Measurements from ENCODE around the gene BACH1. TPM values are rescaled to one million over a fixed set of nuclear protein-coding genes. Genes with fewer than 3 reads are reported as not detected.
"Not testable (repeated sequence)": the region's sequence is repeated elsewhere in the genome, so short reads cannot be mapped to it uniquely, and the experiment has no call there.

BACH1 gene
- 10 to 100 TPM; 26.9 to 86.0 TPM for total RNA-seq

- ATAC-seq (replicated peaks) = peak; percentile 71
- peaks cover 30% of the 10 kb centered on the region for H3K36me3 Mint-ChIP-seq (ENCODE audit: low read depth)
- peak within 1 kb of the TSS; percentile 95 for H3K27ac Mint-ChIP-seq
- no peaks in the 10 kb centered on the region for H3K27me3 Mint-ChIP-seq
- peaks cover 43% of the 10 kb centered on the region for H3K4me1 Mint-ChIP-seq
- peak within 1 kb of the TSS; percentile 89 for H3K4me3 Mint-ChIP-seq
- peaks cover 6% of the 10 kb centered on the region for H3K9me3 Mint-ChIP-seq
Measured at GRCh38 chr21:29298348-29299045, at the start of gene BACH1. Gene BACH1, plus strand, starts transcription at chr21:29298922. Its CDS starts 22,359 bp downstream, at chr21:29321281.

- H3K27me3 Mint-ChIP-seq = peaks cover 23% of the 10 kb centered on the region
- not testable (repeated sequence) for H3K9me3 Mint-ChIP-seq; H3K36me3 Mint-ChIP-seq (ENCODE audit: low read depth); H3K4me1 Mint-ChIP-seq; ATAC-seq (replicated peaks); H3K4me3 Mint-ChIP-seq; H3K27ac Mint-ChIP-seq
Measured at GRCh38 chr21:29249289-29249688, 49.4 kb upstream of the BACH1 start.

DNA sequence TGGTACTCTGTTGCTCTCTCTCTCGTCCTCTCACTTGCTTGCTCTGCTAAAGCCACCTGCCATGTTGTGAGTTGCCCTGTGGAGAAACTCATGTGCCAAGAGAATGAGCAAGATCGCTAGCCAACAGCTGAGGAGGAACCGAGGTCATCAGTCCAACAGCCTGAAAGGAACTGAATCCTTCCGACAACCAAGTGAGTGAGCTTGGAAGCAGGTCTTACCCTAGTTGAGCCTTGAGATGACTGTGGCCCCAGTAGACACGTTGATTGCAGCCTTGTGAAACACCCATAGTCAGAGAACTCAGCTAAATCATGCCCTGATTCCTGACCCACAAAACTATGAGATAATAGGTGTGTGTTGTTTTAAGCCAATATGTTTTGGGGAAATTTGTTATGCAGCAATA is 48.1 kb upstream of the BACH1 start:
- H3K9me3 Mint-ChIP-seq = peaks cover 7% of the 10 kb centered on the region
- no peaks in the 10 kb centered on the region for H3K36me3 Mint-ChIP-seq (ENCODE audit: low read depth)
- H3K27me3 Mint-ChIP-seq = peaks cover 23% of the 10 kb centered on the region
- H3K4me3 Mint-ChIP-seq = no peak overlapping the region
- no peak for ATAC-seq (replicated peaks)
- no peak overlapping the region for H3K27ac Mint-ChIP-seq
- peaks cover under 1% of the 10 kb centered on the region for H3K4me1 Mint-ChIP-seq

DNA sequence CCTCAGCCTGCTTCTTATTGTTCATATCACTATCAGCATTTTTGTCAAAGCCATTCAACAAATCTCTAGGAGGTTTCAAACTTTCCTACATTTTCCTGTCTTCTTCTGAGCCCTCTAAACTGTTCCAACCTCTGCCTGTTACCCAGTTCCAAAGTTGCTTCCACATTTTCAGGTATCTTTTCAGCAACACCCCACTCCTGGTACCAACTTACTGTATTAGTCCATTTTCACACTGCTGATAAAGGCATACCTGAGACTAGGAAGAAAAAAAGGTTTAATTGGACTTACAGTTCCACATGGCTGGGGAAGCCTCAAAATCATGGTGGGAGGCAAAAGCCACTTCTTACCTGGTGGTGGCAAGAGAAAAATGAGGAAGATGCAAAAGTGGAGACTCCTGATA is 44.9 kb upstream of the BACH1 start:
- peaks cover 20% of the 10 kb centered on the region for H3K27me3 Mint-ChIP-seq
- not testable (repeated sequence) for H3K36me3 Mint-ChIP-seq (ENCODE audit: low read depth)

DNA sequence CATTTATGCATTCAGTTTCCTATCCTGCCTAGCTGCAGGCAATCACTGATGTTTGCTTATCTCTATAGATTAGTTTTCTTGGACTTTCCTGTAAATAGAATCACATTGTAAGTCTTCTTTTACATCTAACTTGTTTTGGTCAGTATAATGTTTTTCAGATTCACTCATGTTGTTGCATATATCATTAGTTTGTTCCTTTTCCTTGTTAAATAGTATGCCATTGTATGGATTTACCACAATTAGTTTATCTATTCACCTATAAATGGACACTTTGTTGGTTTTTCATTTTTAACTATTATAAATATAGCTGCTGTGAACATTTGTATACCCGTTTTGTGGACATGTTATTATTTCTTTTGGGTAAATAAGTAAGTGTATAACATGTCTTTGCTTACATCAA is 44.2 kb upstream of the BACH1 start:
- no peak for ATAC-seq (replicated peaks)
- Mint-ChIP-seq H3K27me3 (peaks cover 16% of the 10 kb centered on the region), H3K36me3 (ENCODE audit: low read depth) (no peaks in the 10 kb centered on the region), H3K9me3 (peaks cover 7% of the 10 kb centered on the region), H3K4me3 (no peak overlapping the region), H3K27ac (no peak overlapping the region), H3K4me1 (no peaks in the 10 kb centered on the region)

More for the DNA sequence above, 44.9 kb upstream of the BACH1 start:
- H3K4me3 Mint-ChIP-seq; H3K9me3 Mint-ChIP-seq; H3K27ac Mint-ChIP-seq; ATAC-seq (replicated peaks); H3K4me1 Mint-ChIP-seq: not testable (repeated sequence)

DNA sequence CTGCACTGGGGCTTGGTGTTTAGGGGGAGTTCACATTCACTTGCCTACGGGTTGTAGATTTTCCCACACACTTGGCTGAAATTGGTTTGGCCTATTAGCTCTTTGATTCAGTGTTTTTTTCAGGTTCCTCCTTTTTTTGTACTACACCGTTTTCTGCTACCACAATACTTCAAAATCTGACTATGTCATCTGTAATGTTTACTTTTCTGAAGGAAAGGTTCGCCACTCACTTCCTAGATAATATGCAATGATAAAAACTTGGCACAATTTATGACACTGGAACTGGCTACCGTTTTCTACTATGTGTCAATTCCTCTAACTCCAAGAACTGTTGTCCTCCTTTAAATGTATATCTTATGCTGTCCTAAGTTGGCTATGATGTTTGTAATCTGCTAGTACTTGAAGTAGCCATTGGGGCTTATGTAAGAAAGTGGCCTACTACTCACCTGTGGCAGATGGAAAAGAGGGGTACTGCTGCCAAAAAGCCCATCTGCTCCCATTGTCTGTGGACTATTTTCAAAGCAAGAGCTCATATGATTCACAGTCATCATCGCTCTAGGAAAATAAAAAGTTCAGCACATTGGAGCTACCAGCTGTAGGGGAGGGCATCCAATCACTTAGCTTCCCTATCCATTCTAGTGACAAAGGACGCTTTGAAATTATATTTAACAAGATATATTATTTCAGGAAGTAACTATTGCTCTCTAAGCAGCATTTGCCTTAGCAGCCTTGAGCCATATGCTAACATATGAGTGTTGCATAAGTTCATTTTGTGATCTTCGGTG is 42.4 kb upstream of the BACH1 start:
- Mint-ChIP-seq H3K4me1 (no peaks in the 10 kb centered on the region), H3K36me3 (ENCODE audit: low read depth) (no peaks in the 10 kb centered on the region), H3K27me3 (peaks cover 14% of the 10 kb centered on the region), H3K4me3 (no peak overlapping the region), H3K9me3 (peaks cover 7% of the 10 kb centered on the region), H3K27ac (no peak overlapping the region)
- ATAC-seq (replicated peaks) = no peak

DNA sequence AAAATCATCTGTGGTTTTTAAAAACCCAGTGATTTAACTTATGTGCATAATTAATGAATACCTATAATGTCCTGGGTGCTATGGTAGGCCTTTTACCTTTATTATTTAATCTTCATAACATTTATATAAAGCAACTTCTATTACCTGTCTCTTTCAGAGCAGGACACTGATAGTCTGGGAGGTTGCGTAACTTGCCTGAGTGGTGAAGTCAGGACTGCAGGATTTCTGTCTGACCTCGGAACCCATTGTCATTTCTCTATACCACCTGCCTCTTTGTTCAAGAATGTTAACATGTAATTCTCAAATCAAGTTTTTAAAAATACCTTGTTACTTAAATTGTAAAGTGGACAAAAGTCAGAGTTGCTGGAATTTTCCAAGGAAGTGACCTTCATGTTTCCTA is 41.0 kb upstream of the BACH1 start:
- no peak for ATAC-seq (replicated peaks)
- Mint-ChIP-seq H3K27me3 (peaks cover 5% of the 10 kb centered on the region), H3K36me3 (ENCODE audit: low read depth) (no peaks in the 10 kb centered on the region), H3K27ac (no peak overlapping the region), H3K4me1 (no peaks in the 10 kb centered on the region), H3K9me3 (peaks cover 7% of the 10 kb centered on the region), H3K4me3 (no peak overlapping the region)

- peaks cover 5% of the 10 kb centered on the region for H3K27me3 Mint-ChIP-seq
- no peak overlapping the region for H3K4me3 Mint-ChIP-seq
- H3K4me1 Mint-ChIP-seq = no peaks in the 10 kb centered on the region
- no peaks in the 10 kb centered on the region for H3K36me3 Mint-ChIP-seq (ENCODE audit: low read depth)
- ATAC-seq (replicated peaks) = peak; percentile 38
- H3K9me3 Mint-ChIP-seq = peaks cover 3% of the 10 kb centered on the region
- H3K27ac Mint-ChIP-seq = no peak overlapping the region
Measured at GRCh38 chr21:29258626-29259338, 39.9 kb upstream of the BACH1 start.

GRCh38 chr21:29260461-29260860 is 38.3 kb upstream of the BACH1 start:
- Mint-ChIP-seq H3K4me3 (no peak overlapping the region), H3K9me3 (no peaks in the 10 kb centered on the region), H3K27me3 (peaks cover 5% of the 10 kb centered on the region), H3K4me1 (no peaks in the 10 kb centered on the region), H3K36me3 (ENCODE audit: low read depth) (no peaks in the 10 kb centered on the region), H3K27ac (no peak overlapping the region)
- ATAC-seq (replicated peaks) = no peak

- no peak overlapping the region for H3K27ac Mint-ChIP-seq
- peaks cover 5% of the 10 kb centered on the region for H3K27me3 Mint-ChIP-seq
- H3K9me3 Mint-ChIP-seq = peaks cover 5% of the 10 kb centered on the region
- H3K4me1 Mint-ChIP-seq = peaks cover 6% of the 10 kb centered on the region
- no peak for ATAC-seq (replicated peaks)
- H3K4me3 Mint-ChIP-seq = no peak overlapping the region
- no peaks in the 10 kb centered on the region for H3K36me3 Mint-ChIP-seq (ENCODE audit: low read depth)
Measured at GRCh38 chr21:29261555-29262540, 36.9 kb upstream of the BACH1 start.

- Mint-ChIP-seq H3K36me3 (ENCODE audit: low read depth) (no peaks in the 10 kb centered on the region), H3K4me3 (no peak overlapping the region), H3K9me3 (peaks cover 5% of the 10 kb centered on the region), H3K27me3 (peaks cover 4% of the 10 kb centered on the region), H3K4me1 (peaks cover 6% of the 10 kb centered on the region), H3K27ac (no peak overlapping the region)
- no peak for ATAC-seq (replicated peaks)
Measured at GRCh38 chr21:29264721-29265120, 34.0 kb upstream of the BACH1 start.

GRCh38 chr21:29265690-29266479 is 32.8 kb upstream of the BACH1 start:
- H3K36me3 Mint-ChIP-seq (ENCODE audit: low read depth) = no peaks in the 10 kb centered on the region
- H3K4me1 Mint-ChIP-seq = peaks cover 6% of the 10 kb centered on the region
- H3K4me3 Mint-ChIP-seq = no peak overlapping the region
- H3K27ac Mint-ChIP-seq = peak overlapping the region; percentile 44
- H3K9me3 Mint-ChIP-seq = peaks cover 5% of the 10 kb centered on the region
- ATAC-seq (replicated peaks) = peak; percentile 95
- no peaks in the 10 kb centered on the region for H3K27me3 Mint-ChIP-seq

- Mint-ChIP-seq H3K27me3 (no peaks in the 10 kb centered on the region), H3K4me3 (no peak overlapping the region), H3K4me1 (peaks cover 6% of the 10 kb centered on the region), H3K9me3 (peaks cover 5% of the 10 kb centered on the region), H3K36me3 (ENCODE audit: low read depth) (no peaks in the 10 kb centered on the region), H3K27ac (no peak overlapping the region)
- no peak for ATAC-seq (replicated peaks)
Measured at GRCh38 chr21:29267666-29268065, 31.1 kb upstream of the BACH1 start.
